Measurements from ENCODE around the gene NOS2.
"Not testable (repeated sequence)": the region's sequence is repeated elsewhere in the genome, so short reads cannot be mapped to it uniquely, and the experiment has no call there.

GRCh38 chr17:27746320-27746719 is 54.0 kb downstream of the NOS2 start:
- TF ChIP-seq EP300, CTCF, POLR2A, POLR2AphosphoS5 (IDR thresholded peaks at IDR 0.05): not testable (repeated sequence)
